GM23338 (cell line): Measurements from ENCODE around the gene WWOX. TPM values are rescaled to one million over a fixed set of nuclear protein-coding genes. Genes with fewer than 3 reads are reported as not detected.

Experiments used
- ATAC-seq: fragments of 200-7000 bp; cut with Tn5 transposase; 3 replicates; pipeline ENCODE4 v1.9.1; 2020
- DNase-seq: peaks from one replicate; pipeline ENCODE4 v3.0.0-alpha.2; 2015; ENCODE audit warnings: low spot score
- H2AFZ ChIP-seq: fragments of 200-600 bp; sonication (generic); 2 replicates; pipeline ENCODE4 v1.8.0; 2016; ENCODE audit warnings: antibody characterized with exemption, mild to moderate bottlenecking, moderate library complexity
- H3F3A ChIP-seq: fragments of 200-600 bp; sonication (generic); replicated peaks from 2 replicates; pipeline ENCODE4 v1.8.0; 2017; ENCODE audit warnings: antibody characterized with exemption, mixed run types, low read depth
- H3K27ac ChIP-seq: fragments of 200-600 bp; sonication (generic); 2 replicates; pipeline ENCODE4 v1.6.1; 2016; ENCODE audit warnings: low read depth
- H3K27me3 ChIP-seq: fragments of 200-600 bp; sonication (generic); 2 replicates; pipeline ENCODE4 v1.8.0; 2016; ENCODE audit warnings: mild to moderate bottlenecking, mixed run types, moderate library complexity; ENCODE audit not compliant: insufficient read depth
- H3K36me3 ChIP-seq: fragments of 200-600 bp; sonication (generic); 2 replicates; pipeline ENCODE4 v1.8.0; 2016; ENCODE audit warnings: mild to moderate bottlenecking; ENCODE audit not compliant: insufficient read depth
- H3K4me1 ChIP-seq: fragments of 200-600 bp; sonication (generic); 2 replicates; pipeline ENCODE4 v1.8.0; 2016; ENCODE audit warnings: mild to moderate bottlenecking, moderate library complexity; ENCODE audit not compliant: insufficient read depth
- H3K4me2 ChIP-seq: fragments of 200-600 bp; sonication (generic); 2 replicates; pipeline ENCODE4 v1.7.1; 2017; ENCODE audit warnings: mixed run types
- H3K4me3 ChIP-seq: fragments of 200-600 bp; sonication (generic); 2 replicates; pipeline ENCODE4 v1.6.1; 2016; ENCODE audit warnings: mixed run types
- H3K79me2 ChIP-seq: fragments of 200-600 bp; sonication (generic); replicated peaks from 2 replicates; pipeline ENCODE4 v1.8.0; 2017; ENCODE audit warnings: mild to moderate bottlenecking; ENCODE audit not compliant: insufficient read depth
- H3K9me2 ChIP-seq: fragments of 200-600 bp; sonication (generic); 2 replicates; pipeline ENCODE4 v1.8.0; 2017; ENCODE audit not compliant: insufficient read depth
- H4K20me1 ChIP-seq: fragments of 200-600 bp; sonication (generic); replicated peaks from 2 replicates; pipeline ENCODE4 v1.8.0; 2017; ENCODE audit warnings: mild to moderate bottlenecking; ENCODE audit not compliant: insufficient read depth
- H3K27ac Mint-ChIP-seq: 2 replicates; pipeline ENCODE4 v1.8.0; 2020; ENCODE audit warnings: inconsistent platforms, mild to moderate bottlenecking, moderate library complexity, mixed read lengths
- H3K27me3 Mint-ChIP-seq: 3 replicates; pipeline ENCODE4 v1.8.0; 2022; ENCODE audit warnings: low read depth, mild to moderate bottlenecking, moderate library complexity, mixed read lengths, inconsistent platforms; ENCODE audit not compliant: insufficient read depth, poor library complexity
- H3K36me3 Mint-ChIP-seq: 3 replicates; pipeline ENCODE4 v1.8.0; 2021; ENCODE audit warnings: low read depth, mild to moderate bottlenecking, inconsistent platforms, moderate library complexity, mixed read lengths
- H3K4me1 Mint-ChIP-seq: 3 replicates; pipeline ENCODE4 v1.8.0; 2020; ENCODE audit warnings: mild to moderate bottlenecking, inconsistent platforms, mixed read lengths
- H3K4me3 Mint-ChIP-seq: 3 replicates; pipeline ENCODE4 v1.8.0; 2021; ENCODE audit warnings: moderate library complexity, mild to moderate bottlenecking, inconsistent platforms, mixed read lengths
- H3K9me3 Mint-ChIP-seq: 3 replicates; pipeline ENCODE4 v1.8.0; 2020; ENCODE audit warnings: moderate library complexity, mild to moderate bottlenecking, inconsistent platforms, mixed read lengths
- POLR2AphosphoS5 ChIP-seq: IDR thresholded peaks from 2 replicates; pipeline ENCODE4 v1.6.1; 2016; ENCODE audit warnings: antibody characterized with exemption, low read depth
- ZNF331 ChIP-seq: fragments of 250-450 bp; sonication (Bioruptor Pico); IDR thresholded peaks from 2 replicates; pipeline ENCODE4 v1.5.0; 2020; ENCODE audit warnings: low read depth, mild to moderate bottlenecking, moderate library complexity
- polyA plus RNA-seq: library from polyadenylated mRNA; unstranded; fragments of >200 nt; fragmentation: Nextera tagmentation; extraction: Ambion mirVana; gene quantifications from 2 replicates; pipeline ENCODE4 v1.2.1, GENCODE V29; 2016
- total RNA-seq: library from RNA; depleted of rRNA; stranded (reverse); fragments of >200 nt; shearing (Covaris generic); gene quantifications from 2 replicates; pipeline ENCODE4 v1.2.3, GENCODE V29; 2014
- TF ChIP-seq, protein P1 (sequence below), 2 experiments: fragments of 200-600 bp in 1 of 2; sonication (generic) in 1 of 2; conservative IDR thresholded peaks; 2 replicates each; pipeline versions ENCODE4 v1.5.1 to v1.6.1; 2016 to 2017; ENCODE audit warnings: antibody characterized with exemption in 2 of 2, low read depth in 2 of 2, mild to moderate bottlenecking in 2 of 2, moderate library complexity in 1 of 2
- TF ChIP-seq, protein P2 (sequence below): fragments of 250-450 bp; sonication (Bioruptor Pico); IDR thresholded peaks from 2 replicates; pipeline ENCODE4 v1.5.0; 2020; ENCODE audit warnings: mild to moderate bottlenecking, moderate library complexity

WWOX gene
- total and polyA plus RNA-seq, 2 experiments from 2014 or later = 10.0 to 19.3 TPM

DNA sequence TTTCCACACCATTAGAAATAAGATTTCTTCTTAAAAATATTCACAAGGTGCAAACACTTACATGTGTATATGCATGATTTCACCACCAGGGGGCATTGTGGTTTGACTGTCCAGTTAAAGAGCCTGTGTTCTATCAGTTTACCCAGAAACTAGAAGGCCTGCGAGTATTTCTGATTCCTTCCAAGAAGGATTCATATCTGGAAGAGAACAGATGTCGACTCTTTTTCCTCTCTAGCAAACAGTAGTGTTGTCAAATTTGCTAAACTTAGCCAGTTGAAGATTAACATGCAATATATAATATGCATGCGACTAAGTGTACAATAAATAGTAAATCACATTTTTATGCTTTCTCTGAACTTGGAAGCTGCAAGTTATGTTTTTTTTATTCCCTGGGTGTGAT, 404.1 kb downstream of the WWOX start:
- no peak overlapping the region for H2AFZ ChIP-seq
- H3K27me3 ChIP-seq = no peaks in the 10 kb centered on the region
- DNase-seq (peak; percentile 76), ATAC-seq (peak; percentile 25; the same call in 1 of the 3 replicates)
- H3K4me3 ChIP-seq = no peak overlapping the region
- H3K27ac ChIP-seq = no peak overlapping the region
- Mint-ChIP-seq H3K27me3 (peaks cover 1% of the 10 kb centered on the region), H3K4me1 (peaks cover 15% of the 10 kb centered on the region), H3K36me3 (no peaks in the 10 kb centered on the region), H3K4me3 (no peak overlapping the region), H3K27ac (no peak overlapping the region), H3K9me3 (no peaks in the 10 kb centered on the region)
- H3K4me2 ChIP-seq = no peak overlapping the region
- no peaks in the 10 kb centered on the region for H3K79me2 ChIP-seq
- H3K36me3 ChIP-seq = no peaks in the 10 kb centered on the region
- no peaks in the 10 kb centered on the region; the same call in 1 of the 2 replicates for H3K4me1 ChIP-seq
- no peaks in the 10 kb centered on the region for H4K20me1 ChIP-seq
- no peaks in the 10 kb centered on the region for H3F3A ChIP-seq
- TF ChIP-seq, protein P1, sequence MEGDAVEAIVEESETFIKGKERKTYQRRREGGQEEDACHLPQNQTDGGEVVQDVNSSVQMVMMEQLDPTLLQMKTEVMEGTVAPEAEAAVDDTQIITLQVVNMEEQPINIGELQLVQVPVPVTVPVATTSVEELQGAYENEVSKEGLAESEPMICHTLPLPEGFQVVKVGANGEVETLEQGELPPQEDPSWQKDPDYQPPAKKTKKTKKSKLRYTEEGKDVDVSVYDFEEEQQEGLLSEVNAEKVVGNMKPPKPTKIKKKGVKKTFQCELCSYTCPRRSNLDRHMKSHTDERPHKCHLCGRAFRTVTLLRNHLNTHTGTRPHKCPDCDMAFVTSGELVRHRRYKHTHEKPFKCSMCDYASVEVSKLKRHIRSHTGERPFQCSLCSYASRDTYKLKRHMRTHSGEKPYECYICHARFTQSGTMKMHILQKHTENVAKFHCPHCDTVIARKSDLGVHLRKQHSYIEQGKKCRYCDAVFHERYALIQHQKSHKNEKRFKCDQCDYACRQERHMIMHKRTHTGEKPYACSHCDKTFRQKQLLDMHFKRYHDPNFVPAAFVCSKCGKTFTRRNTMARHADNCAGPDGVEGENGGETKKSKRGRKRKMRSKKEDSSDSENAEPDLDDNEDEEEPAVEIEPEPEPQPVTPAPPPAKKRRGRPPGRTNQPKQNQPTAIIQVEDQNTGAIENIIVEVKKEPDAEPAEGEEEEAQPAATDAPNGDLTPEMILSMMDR (conservative IDR thresholded peaks at IDR 0.05; ENCODE audit: low read depth in 2 of 2) = peak; percentile 74 to 95
- TF ChIP-seq POLR2AphosphoS5 = no peak
- TF ChIP-seq, protein P2, sequence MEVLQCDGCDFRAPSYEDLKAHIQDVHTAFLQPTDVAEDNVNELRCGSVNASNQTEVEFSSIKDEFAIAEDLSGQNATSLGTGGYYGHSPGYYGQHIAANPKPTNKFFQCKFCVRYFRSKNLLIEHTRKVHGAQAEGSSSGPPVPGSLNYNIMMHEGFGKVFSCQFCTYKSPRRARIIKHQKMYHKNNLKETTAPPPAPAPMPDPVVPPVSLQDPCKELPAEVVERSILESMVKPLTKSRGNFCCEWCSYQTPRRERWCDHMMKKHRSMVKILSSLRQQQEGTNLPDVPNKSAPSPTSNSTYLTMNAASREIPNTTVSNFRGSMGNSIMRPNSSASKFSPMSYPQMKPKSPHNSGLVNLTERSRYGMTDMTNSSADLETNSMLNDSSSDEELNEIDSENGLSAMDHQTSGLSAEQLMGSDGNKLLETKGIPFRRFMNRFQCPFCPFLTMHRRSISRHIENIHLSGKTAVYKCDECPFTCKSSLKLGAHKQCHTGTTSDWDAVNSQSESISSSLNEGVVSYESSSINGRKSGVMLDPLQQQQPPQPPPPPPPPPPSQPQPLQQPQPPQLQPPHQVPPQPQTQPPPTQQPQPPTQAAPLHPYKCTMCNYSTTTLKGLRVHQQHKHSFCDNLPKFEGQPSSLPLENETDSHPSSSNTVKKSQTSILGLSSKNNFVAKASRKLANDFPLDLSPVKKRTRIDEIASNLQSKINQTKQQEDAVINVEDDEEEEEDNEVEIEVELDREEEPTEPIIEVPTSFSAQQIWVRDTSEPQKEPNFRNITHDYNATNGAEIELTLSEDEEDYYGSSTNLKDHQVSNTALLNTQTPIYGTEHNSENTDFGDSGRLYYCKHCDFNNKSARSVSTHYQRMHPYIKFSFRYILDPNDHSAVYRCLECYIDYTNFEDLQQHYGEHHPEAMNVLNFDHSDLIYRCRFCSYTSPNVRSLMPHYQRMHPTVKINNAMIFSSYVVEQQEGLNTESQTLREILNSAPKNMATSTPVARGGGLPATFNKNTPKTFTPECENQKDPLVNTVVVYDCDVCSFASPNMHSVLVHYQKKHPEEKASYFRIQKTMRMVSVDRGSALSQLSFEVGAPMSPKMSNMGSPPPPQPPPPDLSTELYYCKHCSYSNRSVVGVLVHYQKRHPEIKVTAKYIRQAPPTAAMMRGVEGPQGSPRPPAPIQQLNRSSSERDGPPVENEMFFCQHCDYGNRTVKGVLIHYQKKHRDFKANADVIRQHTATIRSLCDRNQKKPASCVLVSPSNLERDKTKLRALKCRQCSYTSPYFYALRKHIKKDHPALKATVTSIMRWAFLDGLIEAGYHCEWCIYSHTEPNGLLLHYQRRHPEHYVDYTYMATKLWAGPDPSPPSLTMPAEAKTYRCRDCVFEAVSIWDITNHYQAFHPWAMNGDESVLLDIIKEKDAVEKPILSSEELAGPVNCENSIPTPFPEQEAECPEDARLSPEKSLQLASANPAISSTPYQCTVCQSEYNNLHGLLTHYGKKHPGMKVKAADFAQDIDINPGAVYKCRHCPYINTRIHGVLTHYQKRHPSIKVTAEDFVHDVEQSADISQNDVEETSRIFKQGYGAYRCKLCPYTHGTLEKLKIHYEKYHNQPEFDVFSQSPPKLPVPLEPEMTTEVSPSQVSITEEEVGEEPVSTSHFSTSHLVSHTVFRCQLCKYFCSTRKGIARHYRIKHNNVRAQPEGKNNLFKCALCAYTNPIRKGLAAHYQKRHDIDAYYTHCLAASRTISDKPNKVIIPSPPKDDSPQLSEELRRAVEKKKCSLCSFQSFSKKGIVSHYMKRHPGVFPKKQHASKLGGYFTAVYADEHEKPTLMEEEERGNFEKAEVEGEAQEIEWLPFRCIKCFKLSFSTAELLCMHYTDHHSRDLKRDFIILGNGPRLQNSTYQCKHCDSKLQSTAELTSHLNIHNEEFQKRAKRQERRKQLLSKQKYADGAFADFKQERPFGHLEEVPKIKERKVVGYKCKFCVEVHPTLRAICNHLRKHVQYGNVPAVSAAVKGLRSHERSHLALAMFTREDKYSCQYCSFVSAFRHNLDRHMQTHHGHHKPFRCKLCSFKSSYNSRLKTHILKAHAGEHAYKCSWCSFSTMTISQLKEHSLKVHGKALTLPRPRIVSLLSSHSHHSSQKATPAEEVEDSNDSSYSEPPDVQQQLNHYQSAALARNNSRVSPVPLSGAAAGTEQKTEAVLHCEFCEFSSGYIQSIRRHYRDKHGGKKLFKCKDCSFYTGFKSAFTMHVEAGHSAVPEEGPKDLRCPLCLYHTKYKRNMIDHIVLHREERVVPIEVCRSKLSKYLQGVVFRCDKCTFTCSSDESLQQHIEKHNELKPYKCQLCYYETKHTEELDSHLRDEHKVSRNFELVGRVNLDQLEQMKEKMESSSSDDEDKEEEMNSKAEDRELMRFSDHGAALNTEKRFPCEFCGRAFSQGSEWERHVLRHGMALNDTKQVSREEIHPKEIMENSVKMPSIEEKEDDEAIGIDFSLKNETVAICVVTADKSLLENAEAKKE (CRISPR knock-in tag) = no peak
- no peaks in the 10 kb centered on the region for H3K9me2 ChIP-seq

DNA sequence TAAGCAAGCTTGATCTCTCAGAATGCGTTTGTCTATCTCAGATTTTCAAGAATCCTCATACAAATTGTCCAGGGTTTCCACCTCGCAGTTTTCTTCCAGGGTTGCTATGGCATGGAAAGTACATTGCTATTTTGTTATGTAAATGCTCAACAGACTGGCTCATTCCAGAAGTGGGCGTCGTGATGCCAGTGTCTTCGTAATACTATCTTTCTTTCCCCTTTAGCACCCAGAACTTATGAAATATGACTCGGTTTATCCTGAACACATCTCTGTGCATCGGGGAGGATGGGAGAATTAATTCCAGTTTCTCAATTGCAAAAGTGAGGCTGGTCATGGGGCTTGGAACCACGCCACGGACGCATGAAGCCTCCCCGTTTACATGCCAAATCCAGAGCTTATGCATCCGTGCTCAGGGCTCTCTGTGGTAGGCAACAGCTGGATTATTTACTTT, 405.0 kb downstream of the WWOX start:
- no peak for TF ChIP-seq ZNF331
- TF ChIP-seq, protein P1 (conservative IDR thresholded peaks at IDR 0.05; ENCODE audit: low read depth in 2 of 2) = no peak
- H3K4me2 ChIP-seq = no peak overlapping the region
- Mint-ChIP-seq H3K4me3 (no peak overlapping the region), H3K4me1 (peaks cover 15% of the 10 kb centered on the region), H3K27ac (no peak overlapping the region), H3K27me3 (peaks cover 1% of the 10 kb centered on the region), H3K36me3 (no peaks in the 10 kb centered on the region), H3K9me3 (no peaks in the 10 kb centered on the region)
- no peaks in the 10 kb centered on the region for H3K79me2 ChIP-seq
- DNase-seq (no peak), ATAC-seq (no peak)
- H3K27ac ChIP-seq = no peak overlapping the region
- no peak overlapping the region for H2AFZ ChIP-seq
- no peaks in the 10 kb centered on the region; the same call in 1 of the 2 replicates for H3K4me1 ChIP-seq
- H4K20me1 ChIP-seq = no peaks in the 10 kb centered on the region
- no peaks in the 10 kb centered on the region for H3K27me3 ChIP-seq
- H3F3A ChIP-seq = no peaks in the 10 kb centered on the region
- H3K9me2 ChIP-seq = no peaks in the 10 kb centered on the region
- no peak overlapping the region for H3K4me3 ChIP-seq
- H3K36me3 ChIP-seq = no peaks in the 10 kb centered on the region
